ENCODE measurements around the gene TRIM33.

The TRIM33 gene

GRCh38 chr1:114511032-114511785, at the start of gene TRIM33:
TSS of gene TRIM33 (minus strand) at chr1:114511203. CDS start at chr1:114511076, 127 bp downstream.
- peak; percentile 90 to 91 for DNase-seq

- no peak for DNase-seq
Observed at GRCh38 chr1:114559356-114559755, 48.4 kb upstream of the TRIM33 start.

GRCh38 chr1:114558544-114558943, 47.5 kb upstream of the TRIM33 start:
- no peak for DNase-seq

GRCh38 chr1:114554577-114554976, 43.6 kb upstream of the TRIM33 start:
- no peak for DNase-seq

GRCh38 chr1:114552106-114552639, 41.2 kb upstream of the TRIM33 start:
- DNase-seq, result no peak

GRCh38 chr1:114551400-114551799, 40.4 kb upstream of the TRIM33 start:
- no peak for DNase-seq

- no peak for DNase-seq
Observed at GRCh38 chr1:114550336-114550735, 39.3 kb upstream of the TRIM33 start.

GRCh38 chr1:114549137-114549536, 38.1 kb upstream of the TRIM33 start:
- no peak for DNase-seq

- no peak for DNase-seq
Observed at GRCh38 chr1:114547076-114547475, 36.1 kb upstream of the TRIM33 start.

- no peak for DNase-seq
Observed at GRCh38 chr1:114545796-114546195, 34.8 kb upstream of the TRIM33 start.

GRCh38 chr1:114545315-114545714, 34.3 kb upstream of the TRIM33 start:
- no peak for DNase-seq

GRCh38 chr1:114540821-114541220, 29.8 kb upstream of the TRIM33 start:
- no peak for DNase-seq

GRCh38 chr1:114540272-114540671, 29.3 kb upstream of the TRIM33 start:
- no peak for DNase-seq

- no peak for DNase-seq
Observed at GRCh38 chr1:114536043-114536442, 25.0 kb upstream of the TRIM33 start.

GRCh38 chr1:114535401-114535800, 24.4 kb upstream of the TRIM33 start:
- no peak for DNase-seq

GRCh38 chr1:114531094-114531493, 20.1 kb upstream of the TRIM33 start:
- no peak for DNase-seq

GRCh38 chr1:114530224-114530623, 19.2 kb upstream of the TRIM33 start:
- no peak for DNase-seq

- no peak for DNase-seq
Observed at GRCh38 chr1:114524944-114525343, 13.9 kb upstream of the TRIM33 start.

- no peak for DNase-seq
Observed at GRCh38 chr1:114522264-114522575, 11.2 kb upstream of the TRIM33 start.

GRCh38 chr1:114521396-114522263, 10.6 kb upstream of the TRIM33 start:
- DNase-seq, result no peak

GRCh38 chr1:114517348-114517747, 6.3 kb upstream of the TRIM33 start:
- no peak for DNase-seq

- no peak for DNase-seq
Observed at GRCh38 chr1:114512595-114513280, 1.7 kb upstream of the TRIM33 start.

- DNase-seq, result peak in 1 of 2 experiments; percentile 34
Observed at GRCh38 chr1:114510274-114511031, 550 bp downstream of the TRIM33 start.
